OCI-LY7 (cell line): ENCODE data around the gene PTGER4.
"Not testable (repeated sequence)": the region's sequence is repeated elsewhere in the genome, so short reads cannot be mapped to it uniquely, and the experiment has no call there.

Experiments
- EZH2phosphoT487 ChIP-seq: fragments of 200-600 bp; sonication (generic); IDR thresholded peaks from 2 replicates; pipeline ENCODE4 v1.6.1; 2018; ENCODE audit warnings: low read depth, borderline replicate concordance, mild to moderate bottlenecking, mixed run types, antibody characterized with exemption, low read length, moderate library complexity, mixed read lengths
- TF ChIP-seq, protein P1 (sequence below): fragments of 200-600 bp; sonication (generic); conservative IDR thresholded peaks from 2 replicates; pipeline ENCODE4 v1.5.1; 2014; ENCODE audit warnings: mild to moderate bottlenecking, antibody characterized with exemption, low read length, moderate library complexity, mixed read lengths

GRCh38 chr5:40702027-40702426, 22.3 kb downstream of the PTGER4 start:
- TF ChIP-seq, protein P1, sequence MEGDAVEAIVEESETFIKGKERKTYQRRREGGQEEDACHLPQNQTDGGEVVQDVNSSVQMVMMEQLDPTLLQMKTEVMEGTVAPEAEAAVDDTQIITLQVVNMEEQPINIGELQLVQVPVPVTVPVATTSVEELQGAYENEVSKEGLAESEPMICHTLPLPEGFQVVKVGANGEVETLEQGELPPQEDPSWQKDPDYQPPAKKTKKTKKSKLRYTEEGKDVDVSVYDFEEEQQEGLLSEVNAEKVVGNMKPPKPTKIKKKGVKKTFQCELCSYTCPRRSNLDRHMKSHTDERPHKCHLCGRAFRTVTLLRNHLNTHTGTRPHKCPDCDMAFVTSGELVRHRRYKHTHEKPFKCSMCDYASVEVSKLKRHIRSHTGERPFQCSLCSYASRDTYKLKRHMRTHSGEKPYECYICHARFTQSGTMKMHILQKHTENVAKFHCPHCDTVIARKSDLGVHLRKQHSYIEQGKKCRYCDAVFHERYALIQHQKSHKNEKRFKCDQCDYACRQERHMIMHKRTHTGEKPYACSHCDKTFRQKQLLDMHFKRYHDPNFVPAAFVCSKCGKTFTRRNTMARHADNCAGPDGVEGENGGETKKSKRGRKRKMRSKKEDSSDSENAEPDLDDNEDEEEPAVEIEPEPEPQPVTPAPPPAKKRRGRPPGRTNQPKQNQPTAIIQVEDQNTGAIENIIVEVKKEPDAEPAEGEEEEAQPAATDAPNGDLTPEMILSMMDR = not testable (repeated sequence)
- not testable (repeated sequence) for TF ChIP-seq EZH2phosphoT487
